NCI-H82 treated with DMSO at 0.1 percent for 48 hours (cell line): ENCODE measurements around the gene HRC.
"Not testable (repeated sequence)": the region's sequence is repeated elsewhere in the genome, so short reads cannot be mapped to it uniquely, and the experiment has no call there.

Source experiments
- DNase-seq: peaks from one replicate; lab custom pipeline; 2025; ENCODE audit not compliant: unreplicated experiment; lab: John Stamatoyannopoulos, UW

Gene HRC

GRCh38 chr19:49135686-49136085, 19.5 kb downstream of the HRC start:
- no peak for DNase-seq

DNA sequence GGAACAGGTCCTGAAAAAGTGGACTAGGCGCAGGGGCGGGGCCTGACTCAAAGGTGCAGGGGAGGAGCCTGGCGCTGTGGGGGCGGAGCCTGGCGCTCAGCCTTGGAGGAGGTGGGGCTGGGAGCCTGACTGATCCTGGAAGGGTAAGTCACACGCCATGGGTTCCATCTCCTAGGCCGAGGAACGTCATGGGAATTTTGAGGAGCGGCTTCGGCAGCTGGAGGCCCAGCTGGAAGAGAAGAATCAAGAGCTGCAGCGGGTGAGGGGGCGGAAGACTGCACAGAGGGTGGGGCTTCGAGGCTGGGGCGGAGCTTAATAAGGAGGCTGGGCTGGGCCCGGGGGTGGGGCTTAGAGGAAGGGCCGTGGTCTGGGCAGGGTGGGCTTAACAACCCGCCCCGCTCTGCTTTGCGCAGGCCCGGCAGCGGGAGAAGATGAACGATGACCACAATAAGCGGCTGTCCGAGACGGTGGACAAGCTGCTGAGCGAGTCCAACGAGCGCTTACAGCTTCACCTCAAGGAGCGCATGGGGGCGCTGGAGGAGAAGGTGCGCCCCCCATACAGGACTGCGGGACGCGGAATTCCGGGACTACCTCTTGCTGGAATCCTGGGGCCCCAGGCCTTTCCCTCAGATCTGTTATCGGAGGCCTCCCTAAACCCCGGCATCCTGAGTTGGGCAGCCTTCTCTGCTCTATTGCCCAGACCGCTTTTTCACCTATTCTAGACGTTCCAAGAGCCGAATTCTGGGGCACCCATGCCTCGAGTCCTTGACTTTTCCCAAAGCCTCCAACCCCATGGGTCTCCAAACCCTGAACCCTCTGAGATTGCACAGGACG, 21.4 kb downstream of the HRC start:
- DNase-seq, result no peak

GRCh38 chr19:49132974-49133609, 22.1 kb downstream of the HRC start:
- DNase-seq, result no peak

DNA sequence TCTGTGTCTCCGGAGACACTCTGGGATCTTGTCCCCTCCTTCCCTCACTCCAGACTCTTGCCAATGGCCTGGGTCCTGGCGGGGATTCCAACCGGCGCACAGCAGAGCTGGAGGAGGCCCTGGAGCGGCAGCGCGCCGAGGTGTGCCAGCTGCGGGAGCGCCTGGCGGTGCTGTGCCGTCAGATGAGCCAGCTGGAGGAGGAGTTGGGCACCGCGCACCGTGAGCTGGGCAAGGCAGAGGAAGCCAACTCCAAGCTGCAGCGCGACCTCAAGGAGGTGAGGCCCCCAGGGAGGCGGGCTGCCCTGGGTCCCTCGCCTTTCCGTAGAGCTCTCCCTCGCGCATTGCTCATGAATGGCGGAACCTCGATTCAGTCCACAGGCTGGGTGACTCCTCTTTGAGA, 24.9 kb downstream of the HRC start:
- DNase-seq, result no peak

DNA sequence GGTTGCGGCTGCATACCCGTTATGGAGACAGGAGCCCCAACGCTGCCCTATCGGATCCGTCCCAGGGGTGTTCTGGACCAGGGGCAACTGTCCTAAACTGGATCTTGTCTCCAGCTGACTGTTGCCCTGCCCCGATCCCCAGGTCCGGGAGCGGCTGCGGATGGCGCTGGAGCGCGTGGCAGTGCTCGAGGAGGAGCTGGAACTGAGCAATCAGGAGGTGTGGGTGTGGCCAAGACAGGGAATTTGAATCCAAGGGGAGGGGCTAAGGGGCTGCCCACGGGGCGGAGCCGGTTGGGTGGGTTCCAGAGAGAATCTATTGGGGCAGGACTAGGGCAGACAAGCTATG, 26.0 kb downstream of the HRC start:
- no peak for DNase-seq

GRCh38 chr19:49128545-49129237, 26.5 kb downstream of the HRC start:
- DNase-seq, result no peak

GRCh38 chr19:49127674-49128544, 27.3 kb downstream of the HRC start:
- DNase-seq, result peak; percentile 90

- not testable (repeated sequence) for DNase-seq
Observed at GRCh38 chr19:49127225-49127624, 28.0 kb downstream of the HRC start.

DNA sequence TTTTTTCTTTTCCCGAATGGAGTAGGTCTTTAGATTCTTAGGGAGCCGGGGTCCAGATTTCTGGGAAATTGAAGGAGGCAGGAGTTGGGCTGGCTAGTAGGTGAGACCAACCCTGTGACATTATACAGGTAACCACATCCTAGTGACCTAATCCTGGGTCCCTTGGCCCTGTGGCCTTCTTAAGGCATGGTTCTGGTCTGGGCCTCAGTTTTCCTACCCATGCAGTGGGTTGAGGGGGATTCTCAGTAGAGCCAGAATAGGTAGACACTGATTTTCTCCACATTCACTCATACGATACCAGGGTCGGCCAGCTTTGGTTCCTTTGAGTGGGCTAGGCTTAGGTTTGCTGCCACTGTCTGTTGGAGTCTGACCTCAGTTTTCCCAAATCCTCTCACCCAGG, 28.6 kb downstream of the HRC start:
- DNase-seq, result no peak

DNA sequence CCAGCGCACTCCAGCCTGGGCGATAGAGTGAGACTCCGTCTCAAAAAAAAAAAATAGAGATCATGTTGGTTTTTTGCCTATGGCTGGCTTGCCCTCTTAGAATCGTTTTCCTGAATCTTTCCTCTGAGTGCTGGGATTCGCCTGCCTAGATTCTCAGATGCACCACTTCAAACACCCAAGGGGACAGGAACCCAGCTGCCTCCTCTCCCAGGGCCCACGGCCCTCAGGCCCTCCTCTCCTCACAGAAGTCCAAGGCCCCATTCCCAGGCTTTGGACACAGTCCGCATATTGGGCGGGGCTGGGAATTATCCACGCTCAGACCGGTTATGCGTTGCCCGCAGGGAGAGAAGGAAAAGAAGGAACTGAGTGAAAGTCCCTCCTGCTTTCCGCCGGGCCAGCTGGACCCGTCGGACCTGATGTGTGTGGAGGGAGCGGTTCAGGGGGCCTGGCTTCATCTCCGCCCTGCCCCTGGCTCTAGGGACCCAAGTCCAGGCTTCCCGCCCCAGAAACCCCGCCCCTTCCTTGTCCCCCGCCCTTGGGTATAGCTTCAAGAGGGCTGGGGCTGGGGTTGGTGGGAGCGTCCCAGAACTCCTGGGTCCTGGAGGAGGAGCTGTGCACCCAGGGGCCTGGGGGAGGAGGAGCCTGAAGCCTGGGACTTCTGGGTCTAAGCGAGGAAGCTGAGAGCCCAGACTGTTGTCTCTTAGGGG, 30.0 kb downstream of the HRC start:
- no peak for DNase-seq

DNA sequence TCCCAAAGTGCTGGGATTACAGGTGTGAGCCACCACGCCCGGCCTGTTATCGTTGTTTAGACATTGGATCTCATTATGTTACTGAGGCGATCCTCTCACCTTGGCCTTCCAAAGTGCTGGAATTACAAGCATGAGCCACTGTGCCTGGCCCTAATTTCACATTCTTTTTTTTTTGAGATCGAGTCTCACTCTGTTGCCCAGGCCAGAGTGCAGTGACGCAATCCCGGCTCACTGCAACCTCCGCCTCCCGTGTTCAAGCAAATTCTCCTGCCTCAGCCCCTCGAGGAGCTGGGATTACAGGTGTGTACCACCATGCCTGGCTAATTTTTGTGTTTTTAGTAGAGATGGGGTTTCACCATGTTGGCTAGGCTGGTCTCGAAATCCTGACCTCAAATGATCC, 31.9 kb downstream of the HRC start:
- DNase-seq, result not testable (repeated sequence)

DNA sequence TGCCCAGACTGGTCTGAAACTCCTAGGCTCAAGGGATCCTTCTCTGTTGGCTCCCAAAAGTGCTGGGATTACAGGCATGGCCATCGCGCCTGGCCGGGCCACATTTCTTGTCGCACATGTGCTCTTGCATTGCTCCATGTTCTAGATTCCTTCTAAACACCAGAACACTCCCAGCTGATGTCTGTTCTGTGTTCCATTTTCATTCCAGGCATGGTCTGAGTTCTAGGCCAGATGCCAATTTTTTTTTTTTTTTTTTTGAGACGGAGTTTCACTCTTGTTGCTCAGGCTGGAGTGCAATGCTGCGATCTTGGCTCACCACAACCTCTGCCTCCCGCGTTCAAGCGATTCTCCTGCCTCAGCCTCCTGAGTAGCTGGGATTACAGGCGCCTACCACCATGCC, 33.4 kb downstream of the HRC start:
- DNase-seq, result not testable (repeated sequence)

DNA sequence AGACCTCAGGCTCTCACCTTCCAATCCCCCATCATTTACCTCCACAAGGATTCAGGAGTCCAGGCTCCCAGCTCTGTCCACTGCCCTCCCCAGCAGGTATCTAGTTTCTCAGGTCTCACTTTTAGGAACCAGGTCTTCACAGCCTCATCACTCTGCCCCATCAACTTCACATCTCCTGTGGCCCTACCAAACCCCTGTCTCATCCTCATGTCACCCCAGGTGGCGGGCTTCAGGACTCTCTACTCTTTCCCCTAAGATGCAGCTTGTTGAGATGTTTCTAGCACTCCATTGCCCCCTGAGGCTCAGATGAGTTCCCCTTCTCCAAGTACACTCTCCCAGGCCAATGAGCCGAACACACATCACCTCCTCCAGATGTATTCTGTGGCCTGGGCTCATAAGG, 34.3 kb downstream of the HRC start:
- no peak for DNase-seq

- no peak for DNase-seq
Observed at GRCh38 chr19:49120325-49120683, 34.9 kb downstream of the HRC start.

DNA sequence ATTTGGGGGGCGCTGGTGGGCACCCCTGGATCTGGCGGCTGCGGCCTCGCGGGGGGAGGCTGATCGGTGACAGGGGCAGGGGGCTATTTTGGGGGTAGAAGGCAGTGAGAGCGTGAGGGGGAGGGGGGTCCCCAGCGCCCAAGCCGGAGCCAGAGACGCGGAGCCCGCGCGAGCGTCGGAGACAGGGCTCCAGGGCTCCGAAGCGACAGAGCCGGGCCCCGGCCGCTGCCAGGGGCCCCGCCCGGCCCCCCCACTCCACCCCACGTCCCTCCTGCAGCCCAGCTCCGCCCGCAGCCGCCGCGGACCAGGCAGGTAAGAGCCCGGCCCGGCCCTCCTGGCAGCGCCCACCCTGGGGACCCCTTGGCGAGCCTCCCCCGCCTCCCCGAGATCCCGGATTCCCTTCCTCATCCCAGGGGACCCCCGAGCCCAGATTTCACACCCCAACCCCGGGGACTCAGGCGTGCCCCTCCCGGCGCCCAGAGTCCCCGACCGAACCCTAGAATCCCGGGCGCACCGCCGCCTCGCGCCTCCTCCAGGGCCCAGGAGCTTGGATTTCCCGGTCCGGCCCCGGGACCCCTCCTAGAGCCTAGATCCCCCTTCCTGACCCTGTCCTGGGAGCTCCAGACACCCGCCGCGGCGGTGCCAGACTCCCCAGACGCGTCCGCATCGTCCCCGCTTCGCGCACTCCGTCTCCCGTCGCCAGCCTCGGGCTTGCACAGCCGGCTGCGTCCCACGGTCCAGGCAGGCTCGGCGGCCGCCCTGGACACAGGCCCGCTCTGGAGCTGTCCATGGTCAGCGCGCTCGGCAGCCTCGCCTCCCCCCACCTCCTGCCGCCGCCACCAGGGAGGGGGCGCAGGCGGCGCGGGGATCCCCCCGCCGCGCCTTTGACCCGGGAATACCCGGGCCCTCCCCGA, 35.5 kb downstream of the HRC start, which contains the start of gene PPFIA3:
PPFIA3 (plus strand) TSS at position 134 of the 914 bp plus-strand sequence. CDS start 8,330 bp downstream, outside the sequence.
- no peak for DNase-seq

DNA sequence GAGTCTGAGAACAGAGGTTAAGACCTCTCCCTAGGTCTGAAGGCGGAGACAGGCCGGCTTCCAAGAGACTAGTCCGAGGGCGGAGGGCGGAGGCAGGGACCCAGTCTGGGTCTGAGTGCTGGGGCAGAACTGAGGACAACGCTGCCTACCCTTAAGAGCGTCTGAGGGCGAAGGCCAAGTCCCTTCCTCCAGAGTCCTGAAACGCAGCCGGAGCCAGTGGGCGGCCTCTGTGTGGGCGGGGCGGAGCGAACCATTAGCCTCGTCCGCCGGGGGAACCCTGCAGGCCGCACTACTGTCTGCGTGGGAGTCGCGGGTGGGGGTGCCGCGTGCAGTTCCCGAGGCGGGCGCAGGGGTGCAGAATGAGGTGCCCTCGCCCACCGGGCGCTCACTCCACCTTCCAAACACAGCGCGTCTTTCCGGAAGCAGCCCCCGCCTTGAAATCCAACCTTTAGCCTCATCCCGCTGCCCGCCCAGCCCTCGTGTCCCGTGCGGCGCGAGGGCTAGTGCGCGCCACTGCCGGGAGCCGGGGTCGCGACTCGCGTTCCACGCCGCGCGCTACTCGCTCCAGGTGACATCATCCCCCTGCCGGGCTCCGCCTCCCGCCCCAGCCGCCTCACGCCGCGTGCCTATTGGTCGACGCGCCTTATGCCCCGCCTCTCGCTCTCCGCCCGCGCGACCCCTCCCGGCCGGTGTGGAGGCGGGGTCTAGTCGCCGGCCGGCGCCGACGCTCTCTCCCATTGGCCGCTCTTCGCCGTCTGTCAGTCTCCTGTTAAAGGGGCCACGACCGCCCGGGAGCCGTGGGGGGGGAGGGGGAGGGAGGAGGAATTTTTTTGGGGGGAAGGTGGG, 36.4 kb downstream of the HRC start, which contains the start of gene C19orf73:
C19orf73 (minus strand) TSS at position 579 of the 846 bp plus-strand sequence; CDS start at position 458, 121 bp downstream.
- peak; percentile 89 for DNase-seq

GRCh38 chr19:49117677-49118564, 37.3 kb downstream of the HRC start:
- no peak for DNase-seq
